Measurements from ENCODE around the gene TEC. TPM values are rescaled to one million over a fixed set of nuclear protein-coding genes. Genes with fewer than 3 reads are reported as not detected.
"Not testable (repeated sequence)": the region's sequence is repeated elsewhere in the genome, so short reads cannot be mapped to it uniquely, and the experiment has no call there.

Gene TEC
- total RNA-seq, 1 donor from 2014 or later = 6.1 TPM

DNA sequence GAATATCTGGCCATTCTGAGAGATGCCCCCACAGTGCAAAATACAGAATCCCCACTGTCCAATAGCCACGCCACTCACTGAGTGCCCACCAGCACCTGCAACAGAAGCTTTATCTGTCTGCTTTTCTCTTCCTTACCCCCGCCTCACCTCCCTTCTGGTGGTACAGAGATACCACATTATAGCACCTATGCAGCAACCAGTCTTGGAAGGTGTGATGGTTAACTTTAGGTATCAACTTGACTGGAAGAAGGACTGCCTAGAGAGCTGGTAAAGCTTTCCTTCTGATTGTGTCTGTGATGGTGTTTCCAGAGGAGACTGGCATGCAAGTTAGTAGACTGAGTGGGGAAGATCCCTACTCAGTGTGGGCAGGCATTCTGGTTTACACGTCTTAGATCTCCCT lies 73.8 kb downstream of the TEC start:
- DNase-seq (ENCODE audit: low read depth) = no peak

DNA sequence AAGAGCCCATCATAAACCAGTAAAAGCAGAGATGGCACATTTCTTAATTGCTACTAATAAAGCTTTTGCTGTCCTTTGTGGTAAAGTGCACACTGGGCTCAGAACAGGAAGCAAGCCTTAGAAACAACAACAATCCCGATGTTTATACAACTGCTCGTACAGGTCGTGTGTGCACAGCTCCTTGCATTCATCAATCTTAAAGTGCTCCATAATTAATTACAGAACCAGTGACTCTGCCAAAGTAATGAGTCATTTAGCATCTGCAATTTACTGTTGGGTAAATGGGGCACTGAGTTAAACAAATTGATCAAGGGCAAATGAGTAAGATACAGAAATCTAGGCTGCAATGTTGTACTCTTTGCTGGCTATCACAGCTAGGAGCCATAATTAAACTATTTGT lies 74.3 kb downstream of the TEC start:
- peak; percentile 91 for DNase-seq (ENCODE audit: low read depth)

DNA sequence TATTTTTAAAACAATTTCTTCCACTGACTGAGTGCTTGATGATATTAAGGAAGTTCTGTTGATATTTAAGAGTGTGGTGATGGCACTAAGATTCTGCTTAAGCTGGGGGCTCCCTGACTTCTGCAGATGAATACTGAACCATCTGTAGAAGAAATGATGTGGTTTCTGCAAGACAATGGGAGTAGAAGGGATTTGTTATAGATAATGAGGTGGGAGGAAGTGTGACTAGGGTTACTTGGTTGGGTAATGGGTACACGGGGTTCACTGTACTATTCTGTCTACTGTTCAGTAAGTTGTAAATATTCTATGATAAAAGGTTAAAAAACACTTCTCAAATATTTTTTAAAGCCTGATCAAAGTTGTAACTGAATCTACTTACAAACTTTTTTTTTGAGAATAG lies 74.7 kb downstream of the TEC start:
- no peak for DNase-seq (ENCODE audit: low read depth)

DNA sequence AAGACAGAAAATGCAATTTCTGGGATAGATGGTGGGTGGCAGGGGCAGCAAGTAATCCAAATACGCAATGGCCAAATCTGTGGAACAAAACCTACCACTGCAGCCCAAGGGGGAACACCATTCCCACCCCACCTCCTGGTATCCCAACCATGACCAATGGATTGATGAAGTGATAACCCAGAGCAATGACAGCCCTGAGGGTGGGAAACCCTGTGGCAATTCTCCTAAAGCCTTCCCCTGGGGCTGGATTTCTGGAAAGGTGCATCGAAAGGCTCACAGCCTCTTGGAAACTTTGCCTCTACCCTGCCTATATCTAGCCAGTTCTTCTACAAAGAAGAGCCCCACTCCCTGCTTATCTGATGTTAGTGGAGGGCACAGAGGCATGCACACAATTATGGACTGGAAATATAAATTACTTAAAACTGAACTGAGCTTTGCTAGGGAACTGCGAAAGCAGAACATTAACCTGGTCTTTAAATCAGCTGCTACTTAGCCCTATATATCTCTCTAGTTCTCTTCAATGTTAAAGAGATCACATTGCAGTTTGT lies 75.6 kb downstream of the TEC start:
- DNase-seq (ENCODE audit: low read depth) = no peak

DNA sequence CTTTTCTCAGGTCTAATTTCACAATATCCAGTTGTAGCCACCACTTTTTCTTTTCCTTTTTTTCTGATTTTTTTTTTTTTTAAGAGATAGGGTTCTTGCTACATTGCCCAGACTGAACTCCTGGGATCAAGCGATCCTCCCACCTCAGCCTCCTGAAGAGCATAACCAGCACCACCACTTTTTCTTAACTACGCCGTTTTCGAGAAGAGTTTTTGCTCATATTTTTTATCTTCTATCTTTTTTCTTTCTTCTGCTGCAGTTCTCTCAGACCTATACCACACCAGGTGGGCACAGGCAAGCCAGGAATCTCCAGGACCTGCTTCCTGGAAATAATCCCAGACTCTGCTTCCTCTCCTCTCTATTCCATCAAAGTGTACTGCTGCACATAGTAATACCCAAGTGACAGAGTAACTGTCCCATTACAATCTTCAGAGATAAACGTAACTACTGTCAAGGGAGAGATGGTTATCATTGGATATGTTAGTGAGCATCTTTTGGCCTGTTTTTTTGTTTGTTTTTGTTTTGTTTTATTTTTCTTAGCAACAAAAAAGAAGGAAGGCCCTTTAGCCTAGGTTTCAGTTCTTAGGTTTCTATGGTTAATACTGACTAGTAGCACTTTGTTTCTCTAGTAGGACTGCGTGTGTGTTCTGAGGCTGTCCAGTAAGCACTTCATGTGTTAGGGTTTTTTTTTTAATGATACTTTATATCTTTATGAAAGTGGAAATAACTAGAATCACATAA lies 76.4 kb downstream of the TEC start:
- no peak for DNase-seq (ENCODE audit: low read depth)

DNA sequence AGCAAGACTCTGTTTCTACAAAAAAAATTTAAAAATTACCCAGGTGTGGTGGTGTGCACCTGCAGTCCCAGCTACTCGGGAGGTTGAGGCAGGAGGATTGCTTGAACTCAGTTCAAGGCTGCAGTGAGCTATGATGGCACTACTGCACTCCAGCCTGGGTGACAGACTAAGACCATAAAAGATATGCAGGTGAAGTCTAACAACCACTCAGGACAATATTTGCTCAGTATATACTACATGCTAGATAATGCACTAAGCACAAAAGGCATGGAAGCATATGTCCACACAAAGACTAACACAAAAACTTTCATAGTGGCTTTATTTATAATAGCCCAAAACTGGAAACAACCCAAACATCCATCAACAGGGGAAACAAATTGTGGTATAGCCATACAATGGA lies 77.9 kb downstream of the TEC start:
- DNase-seq (ENCODE audit: low read depth) = no peak

DNA sequence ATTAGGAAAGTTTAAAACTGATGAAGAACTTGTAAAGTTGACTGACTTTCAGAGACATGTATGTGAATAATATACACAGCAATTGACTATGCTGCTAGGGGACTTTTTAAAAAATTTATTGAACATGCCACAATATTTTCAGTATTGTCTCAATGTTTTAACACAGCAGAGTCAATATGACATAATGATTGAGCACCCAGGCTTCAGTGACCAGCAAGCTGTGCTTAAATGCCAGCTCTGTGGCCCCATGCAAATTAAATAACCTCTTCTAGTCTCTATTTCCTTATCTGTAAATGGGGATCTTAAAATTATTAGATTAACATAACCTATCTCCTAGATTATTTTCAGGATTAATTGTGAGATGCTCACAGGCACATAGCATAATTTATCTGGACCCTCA lies 78.8 kb downstream of the TEC start:
- no peak for DNase-seq (ENCODE audit: low read depth)

DNA sequence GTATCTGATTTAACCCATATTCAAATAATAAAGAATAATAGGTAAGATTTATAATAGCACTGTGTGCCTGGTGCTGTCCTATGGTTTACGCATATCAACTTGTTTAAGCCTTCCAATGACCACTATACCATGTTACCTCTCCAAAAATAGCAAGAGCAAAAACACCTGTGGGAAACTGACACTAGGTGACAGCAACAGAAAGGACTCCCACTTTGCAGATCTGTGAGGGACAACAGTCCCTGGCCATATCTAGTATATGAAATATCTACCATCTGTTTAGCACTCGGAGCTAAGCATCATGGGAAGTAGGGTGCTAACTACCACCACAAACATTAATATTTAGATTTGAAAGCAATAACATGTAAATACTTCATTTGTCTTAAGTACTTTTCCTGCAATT lies 79.9 kb downstream of the TEC start:
- DNase-seq (ENCODE audit: low read depth) = no peak

DNA sequence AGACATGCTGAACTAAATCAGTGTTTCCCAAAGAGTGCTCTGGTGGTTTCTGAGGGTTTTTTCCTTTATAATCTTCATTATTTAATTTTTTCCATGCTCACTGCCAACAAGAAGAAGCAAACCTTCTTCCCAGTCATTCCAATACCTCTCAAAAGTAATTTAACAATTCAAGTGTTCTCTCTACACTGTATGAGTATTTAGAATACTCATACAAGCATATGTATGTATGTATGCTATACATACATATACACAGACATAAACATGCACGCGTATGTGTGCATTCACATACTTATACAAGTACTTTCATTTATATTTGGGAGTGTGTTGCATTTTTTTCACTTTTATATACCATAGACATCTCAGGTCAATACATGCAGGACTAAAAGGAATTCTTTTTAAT lies 81.2 kb downstream of the TEC start:
- no peak for DNase-seq (ENCODE audit: low read depth)

DNA sequence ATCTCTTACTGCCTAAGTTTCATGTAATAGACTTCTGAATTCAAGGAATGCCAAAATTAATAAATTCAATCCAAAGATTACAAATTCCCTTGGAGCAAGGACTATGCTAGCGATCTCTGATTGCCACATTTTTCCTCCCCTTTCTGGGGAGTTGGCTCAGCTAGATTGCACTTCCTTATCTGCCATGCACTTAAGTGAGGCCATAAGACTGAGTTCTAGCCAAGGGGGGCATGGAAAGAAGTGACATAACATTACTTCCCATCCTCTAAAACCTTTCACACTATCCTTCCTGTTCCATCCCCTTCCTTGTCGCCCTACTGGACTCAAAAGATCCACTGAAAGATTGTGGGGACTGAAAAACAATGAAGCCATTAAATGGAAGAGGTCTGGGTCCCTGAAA lies 81.8 kb downstream of the TEC start:
- no peak for DNase-seq (ENCODE audit: low read depth)

DNA sequence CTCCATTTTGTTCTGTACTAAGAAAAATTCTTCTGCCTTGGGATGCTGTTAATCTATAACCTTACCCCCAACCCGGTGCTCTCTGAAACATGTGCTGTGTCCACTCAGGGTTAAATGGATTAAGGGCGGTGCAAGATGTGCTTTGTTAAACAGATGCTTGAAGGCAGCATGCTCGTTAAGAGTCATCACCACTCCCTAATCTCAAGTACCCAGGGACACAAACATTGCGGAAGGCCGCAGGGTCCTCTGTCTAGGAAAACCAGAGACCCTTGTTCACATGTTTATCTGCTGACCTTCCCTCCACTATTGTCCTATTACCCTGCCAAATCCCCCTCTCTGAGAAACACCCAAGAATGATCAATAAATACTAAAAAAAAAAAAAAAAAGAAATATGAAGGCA lies 82.6 kb downstream of the TEC start:
- not testable (repeated sequence) for DNase-seq (ENCODE audit: low read depth)

DNA sequence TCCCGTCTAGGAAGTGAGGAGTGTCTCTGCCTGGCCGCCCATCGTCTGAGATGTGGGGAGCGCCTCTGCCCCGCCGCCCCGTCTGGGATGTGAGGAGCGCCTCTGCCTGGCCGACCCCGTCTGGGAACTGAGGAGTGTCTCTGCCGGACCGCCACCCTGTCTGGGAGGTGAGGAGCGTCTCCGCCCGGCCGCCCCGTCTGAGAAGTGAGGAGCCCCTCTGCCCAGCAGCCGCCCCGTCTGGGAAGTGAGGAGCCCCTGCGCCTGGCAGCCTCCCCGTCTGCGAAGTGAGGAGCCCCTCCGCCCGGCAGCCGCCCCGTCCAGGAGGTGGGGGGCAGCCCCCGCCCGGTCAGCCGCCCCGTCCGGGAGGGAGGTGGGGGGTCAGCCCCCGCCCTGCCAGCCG lies 83.2 kb downstream of the TEC start:
- DNase-seq (ENCODE audit: low read depth) = not testable (repeated sequence)

DNA sequence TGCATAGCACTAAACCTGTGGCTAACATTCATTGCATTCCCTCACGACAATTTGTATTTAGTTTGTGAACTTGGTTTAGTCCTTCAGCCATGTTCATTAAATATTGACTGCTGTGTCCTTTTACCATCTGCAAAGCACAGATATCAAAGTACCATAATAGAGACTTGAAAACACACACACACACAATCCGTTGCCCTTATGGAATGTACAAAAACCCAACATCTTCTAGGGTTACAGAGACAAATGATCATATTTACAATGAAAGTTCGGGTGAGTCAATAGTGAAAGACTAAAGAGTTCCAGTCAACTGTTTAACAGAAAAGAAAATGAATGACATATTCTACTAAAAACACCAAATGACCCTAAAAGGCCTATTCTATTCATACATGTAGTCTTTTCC lies 84.8 kb downstream of the TEC start:
- DNase-seq (ENCODE audit: low read depth) = peak; percentile 70

DNA sequence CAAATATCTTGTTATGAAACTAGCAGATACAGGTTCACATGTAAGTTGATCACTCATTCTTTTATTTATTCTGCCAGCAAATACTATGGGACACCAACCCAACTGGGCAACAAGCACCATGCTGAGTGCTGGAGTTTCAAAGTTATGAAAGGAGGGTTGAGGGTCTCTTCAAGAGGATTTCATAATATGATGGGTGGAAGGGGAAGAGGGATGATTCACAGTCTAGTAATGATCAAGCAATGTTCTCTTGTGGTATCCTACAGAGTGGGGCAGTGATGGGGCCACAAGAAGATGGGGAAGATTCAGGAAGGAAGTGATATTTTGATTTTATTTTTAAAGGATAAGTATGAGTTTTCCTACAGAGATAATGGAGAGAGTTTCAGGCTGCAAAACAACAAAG lies 89.4 kb downstream of the TEC start:
- peak; percentile 68 for DNase-seq (ENCODE audit: low read depth)

DNA sequence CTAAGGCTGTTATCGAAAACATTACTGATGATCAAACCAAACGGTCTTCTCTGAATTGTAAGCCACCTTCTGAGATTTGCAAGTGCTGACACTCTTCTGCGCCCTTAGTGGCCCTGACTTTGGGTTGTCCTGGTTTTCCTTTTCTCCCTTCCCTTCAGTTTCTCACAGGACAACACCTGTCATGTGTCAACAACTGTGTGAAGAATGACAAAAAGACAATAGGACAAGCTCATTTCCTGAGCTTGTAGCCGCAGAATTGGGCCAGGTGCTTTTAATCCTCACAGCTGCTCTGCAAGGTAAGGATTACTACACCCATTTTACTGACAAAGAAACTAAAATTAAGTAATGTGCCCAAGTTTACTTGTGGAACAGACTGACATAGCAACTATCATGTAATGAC lies 90.7 kb downstream of the TEC start:
- no peak for DNase-seq (ENCODE audit: low read depth)

DNA sequence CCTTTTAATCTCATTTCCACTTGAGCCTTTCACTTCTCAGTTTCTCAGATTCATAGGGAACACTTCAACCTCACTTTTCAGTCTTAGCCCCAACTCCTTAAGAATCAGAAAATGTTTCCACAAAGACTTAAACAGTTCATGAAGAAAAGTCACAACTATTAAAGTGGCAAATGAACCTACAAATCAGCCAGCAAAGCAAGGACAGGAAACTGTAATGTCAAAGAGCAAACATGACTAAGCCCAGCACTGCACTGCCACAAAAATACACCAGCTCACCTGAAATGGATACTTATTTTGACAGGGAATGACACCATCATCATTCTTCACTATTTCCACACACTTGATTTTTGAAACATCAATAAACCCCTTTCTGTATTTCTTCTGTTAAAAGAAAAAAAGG lies 93.8 kb downstream of the TEC start:
- peak; percentile 60 for DNase-seq (ENCODE audit: low read depth)

DNA sequence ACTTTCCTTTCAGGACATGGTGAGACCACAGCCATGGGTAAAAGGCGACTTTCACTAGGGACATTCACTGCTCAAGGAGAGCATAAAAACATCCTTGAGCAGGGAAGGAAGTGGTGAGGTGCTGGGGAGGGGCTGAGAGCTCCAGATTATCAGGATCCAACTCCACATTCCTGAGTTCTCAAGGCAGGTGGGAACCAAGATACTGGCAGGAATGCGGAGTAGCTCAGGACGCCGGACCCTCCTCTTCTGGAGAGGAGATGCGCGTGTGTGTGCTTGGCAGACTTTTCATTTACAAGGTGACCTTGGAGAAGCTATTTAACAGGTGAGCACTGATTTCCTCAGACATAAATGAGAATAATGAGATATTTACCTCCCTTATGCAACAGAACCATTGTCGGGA lies 94.3 kb downstream of the TEC start:
- no peak for DNase-seq (ENCODE audit: low read depth)

DNA sequence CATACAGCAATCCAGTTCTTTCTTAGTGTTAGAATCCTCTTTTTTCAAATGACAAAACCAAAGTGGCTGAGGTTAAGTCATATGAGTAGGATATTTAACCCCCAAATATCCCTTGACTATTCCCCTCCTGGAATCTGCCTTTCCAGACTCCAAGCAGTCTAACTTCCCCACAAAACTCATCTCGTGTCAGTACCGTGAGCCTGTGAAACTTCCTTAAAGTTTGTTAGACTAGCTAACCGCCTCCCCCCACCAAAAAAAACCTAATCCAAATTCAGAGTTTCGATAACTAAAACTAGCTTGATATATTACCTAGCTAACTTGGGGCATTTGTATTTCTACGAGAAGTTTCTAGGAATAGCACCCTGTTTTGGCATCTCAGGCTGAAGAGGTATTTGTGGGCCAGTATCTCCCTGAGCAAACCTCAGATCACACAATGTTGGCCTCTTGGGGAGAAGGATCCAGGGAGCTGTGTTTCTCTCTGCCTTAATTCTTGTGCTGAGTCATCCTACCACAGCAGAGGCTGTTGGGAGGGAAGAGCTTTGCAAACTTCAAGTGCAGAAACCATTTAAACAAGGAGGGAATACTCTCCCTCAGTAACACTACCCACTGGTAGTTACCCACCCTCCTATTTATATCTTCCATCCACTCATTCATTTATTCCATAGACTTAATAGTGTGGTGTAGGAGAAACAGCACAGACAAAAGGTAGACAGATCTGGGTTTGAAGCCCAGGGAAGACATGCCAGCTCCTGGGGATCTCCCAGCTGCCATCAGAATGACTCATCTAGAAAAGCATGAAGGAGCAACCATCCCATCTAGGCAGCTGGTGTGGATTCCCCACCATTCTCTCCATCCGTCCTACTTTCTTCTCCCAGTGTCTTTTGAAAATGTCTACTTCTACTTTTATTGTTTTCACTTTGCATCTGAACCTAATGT lies 96.3 kb downstream of the TEC start:
- peak; percentile 90 for DNase-seq (ENCODE audit: low read depth)

DNA sequence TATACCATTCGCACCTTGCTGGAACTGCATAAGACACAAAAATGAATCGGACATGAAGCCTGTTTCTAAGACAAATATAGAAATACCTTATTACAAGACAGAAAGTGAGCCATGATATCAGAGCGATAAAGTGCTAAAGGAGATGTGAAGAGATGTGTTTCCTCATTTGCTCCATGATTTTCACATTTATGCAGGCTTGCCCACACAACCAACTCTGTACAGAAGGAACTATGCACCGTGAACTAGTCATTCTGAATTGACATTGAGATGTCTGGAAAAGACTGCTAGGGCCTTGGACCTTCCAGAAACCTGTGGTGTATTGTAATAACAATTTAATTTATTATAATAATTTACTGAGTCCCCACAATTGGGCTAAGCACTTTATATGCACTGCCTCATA lies 97.0 kb downstream of the TEC start:
- DNase-seq (ENCODE audit: low read depth) = no peak

DNA sequence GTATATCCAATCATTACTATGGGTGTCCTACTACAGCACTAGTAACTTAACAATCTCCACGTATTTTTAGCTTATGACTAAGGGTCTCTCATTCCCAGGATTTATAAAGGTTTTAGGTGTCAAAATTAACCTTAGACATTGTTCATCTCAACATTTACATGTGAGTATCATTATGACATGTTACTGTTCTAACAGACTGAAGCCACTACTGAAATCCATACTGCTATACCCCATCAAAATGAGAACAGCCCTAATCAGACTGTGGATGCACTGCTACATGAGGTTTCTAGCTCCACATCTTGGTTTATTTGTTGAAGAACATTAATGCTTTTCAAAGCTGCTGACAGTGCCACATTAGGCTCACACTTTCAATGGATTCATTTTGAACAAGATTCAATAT lies 100.0 kb downstream of the TEC start:
- no peak for DNase-seq (ENCODE audit: low read depth)

DNA sequence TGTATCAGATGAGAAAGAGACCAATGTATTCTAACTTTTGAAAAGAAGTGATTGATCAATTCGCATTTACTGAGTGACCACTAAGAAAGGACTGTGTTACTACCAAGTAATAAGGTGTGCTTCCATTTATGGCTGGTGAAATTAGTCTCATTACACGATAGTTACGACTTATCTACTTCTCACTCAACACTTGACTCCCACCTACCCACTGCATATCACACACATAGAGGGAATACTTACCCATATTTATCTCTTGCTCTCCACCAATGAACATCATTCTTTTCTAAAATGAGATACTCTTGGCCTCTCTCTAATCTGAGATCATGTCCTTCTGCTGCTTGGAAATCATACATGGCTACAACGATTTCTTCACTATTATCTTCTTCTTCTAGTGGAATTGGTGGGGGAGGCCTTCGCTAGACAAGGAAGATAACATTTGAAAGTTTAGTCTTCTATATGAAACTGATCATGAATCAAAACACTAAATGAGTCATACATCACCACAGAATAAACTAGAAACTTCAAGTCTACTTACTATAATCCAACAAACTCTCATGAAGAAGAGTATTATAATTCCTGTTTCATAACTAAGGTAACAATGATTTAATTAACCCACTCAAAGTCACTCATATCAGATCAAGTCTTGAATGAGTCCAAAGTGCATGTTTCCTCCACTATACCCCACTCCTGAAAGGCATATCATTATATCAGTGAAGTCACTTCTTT lies 101.9 kb downstream of the TEC start:
- no peak for DNase-seq (ENCODE audit: low read depth)

DNA sequence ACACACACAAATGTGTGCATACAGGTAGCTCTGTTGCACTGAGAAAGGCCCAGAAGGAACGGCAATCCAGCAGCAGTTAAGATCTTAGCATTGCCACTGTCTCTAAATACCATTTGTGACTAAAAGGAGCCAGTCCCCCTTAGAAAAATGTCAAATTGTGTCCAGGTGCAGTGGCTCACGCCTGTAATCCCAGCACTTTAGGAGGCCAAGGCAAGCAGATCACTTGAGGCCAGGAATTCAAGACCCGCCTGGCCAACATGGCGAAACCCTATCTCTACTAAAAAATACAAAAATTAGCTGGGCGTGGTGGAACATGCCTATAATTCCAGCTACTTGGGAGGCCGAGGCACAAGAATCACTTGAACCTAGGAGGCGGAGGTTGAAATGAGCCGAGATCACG lies 105.1 kb downstream of the TEC start:
- not testable (repeated sequence) for DNase-seq (ENCODE audit: low read depth)
